Testis (tissue), 2 donors: ENCODE data around the gene NACC2.

Experiments used
- POLR2A ChIP-seq: fragments of 450-650 bp; IDR thresholded peaks from one replicate; pipeline ENCODE4 v1.6.1; 2017; ENCODE audit warnings: antibody characterized with exemption, mild to moderate bottlenecking, moderate library complexity
- TF ChIP-seq, protein P1 (sequence below), 3 experiments: fragments of 450-650 bp in 2 of 3; fragments of 200-600 bp in 1 of 3; sonication (generic) in 1 of 3; IDR thresholded peaks; one replicate each; pipeline ENCODE4 v1.5.1; 2016 to 2019; ENCODE audit warnings: antibody characterized with exemption in 3 of 3, mild to moderate bottlenecking in 2 of 3, moderate library complexity in 1 of 3

- TF ChIP-seq, protein P1, sequence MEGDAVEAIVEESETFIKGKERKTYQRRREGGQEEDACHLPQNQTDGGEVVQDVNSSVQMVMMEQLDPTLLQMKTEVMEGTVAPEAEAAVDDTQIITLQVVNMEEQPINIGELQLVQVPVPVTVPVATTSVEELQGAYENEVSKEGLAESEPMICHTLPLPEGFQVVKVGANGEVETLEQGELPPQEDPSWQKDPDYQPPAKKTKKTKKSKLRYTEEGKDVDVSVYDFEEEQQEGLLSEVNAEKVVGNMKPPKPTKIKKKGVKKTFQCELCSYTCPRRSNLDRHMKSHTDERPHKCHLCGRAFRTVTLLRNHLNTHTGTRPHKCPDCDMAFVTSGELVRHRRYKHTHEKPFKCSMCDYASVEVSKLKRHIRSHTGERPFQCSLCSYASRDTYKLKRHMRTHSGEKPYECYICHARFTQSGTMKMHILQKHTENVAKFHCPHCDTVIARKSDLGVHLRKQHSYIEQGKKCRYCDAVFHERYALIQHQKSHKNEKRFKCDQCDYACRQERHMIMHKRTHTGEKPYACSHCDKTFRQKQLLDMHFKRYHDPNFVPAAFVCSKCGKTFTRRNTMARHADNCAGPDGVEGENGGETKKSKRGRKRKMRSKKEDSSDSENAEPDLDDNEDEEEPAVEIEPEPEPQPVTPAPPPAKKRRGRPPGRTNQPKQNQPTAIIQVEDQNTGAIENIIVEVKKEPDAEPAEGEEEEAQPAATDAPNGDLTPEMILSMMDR (IDR thresholded peaks at IDR 0.05): no peak
- TF ChIP-seq POLR2A: no peak
Measured at GRCh38 chr9:136028760-136029470, 66.2 kb downstream of the NACC2 start.
